Keratinocyte (primary cell): ENCODE results near the gene ERF. TPM values are rescaled to one million over a fixed set of nuclear protein-coding genes. Genes with fewer than 3 reads are reported as not detected.

Experiments
- DNase-seq: peaks from one replicate; pipeline ENCODE4 v3.0.0-alpha.2; 2011; ENCODE audit warnings: low read depth, missing footprints, low spot score
- FAIRE-seq: peaks from 2 replicates; lab custom pipeline; 2011; peaks lifted over from hg19 to GRCh38; lab: Jason Lieb, UNC
- H2AFZ ChIP-seq: 2 replicates; pipeline ENCODE4 v1.6.0; 2012; ENCODE audit warnings: low read length, control low read depth, inconsistent platforms; ENCODE audit not compliant: control insufficient read depth
- H3K27ac ChIP-seq: 2 replicates; pipeline ENCODE4 v1.5.1; 2011; ENCODE audit warnings: low read length; ENCODE audit not compliant: control insufficient read depth, insufficient read depth
- H3K27me3 ChIP-seq: 3 replicates; pipeline ENCODE4 v1.6.0; 2011; ENCODE audit warnings: low read length; ENCODE audit not compliant: control insufficient read depth, insufficient read depth; ENCODE audit errors: extremely low read depth
- H3K36me3 ChIP-seq, 2 experiments: 2 replicates in 1 of 2; 3 replicates in 1 of 2; pipeline ENCODE4 v1.5.1; 2011; ENCODE audit warnings: low read length in 2 of 2, mild to moderate bottlenecking in 1 of 2; ENCODE audit not compliant: control insufficient read depth in 2 of 2, insufficient read depth in 2 of 2; ENCODE audit errors: extremely low read depth in 1 of 2
- H3K4me1 ChIP-seq: 3 replicates; pipeline ENCODE4 v1.5.1; 2011; ENCODE audit warnings: low read length; ENCODE audit not compliant: control insufficient read depth, insufficient read depth; ENCODE audit errors: extremely low read depth
- H3K4me2 ChIP-seq: 3 replicates; pipeline ENCODE4 v1.6.0; 2011; ENCODE audit warnings: low read depth, low read length; ENCODE audit not compliant: control insufficient read depth, insufficient read depth; ENCODE audit errors: extremely low read depth
- H3K4me3 ChIP-seq, 3 experiments: fragments of 200-600 bp in 1 of 3; sonication (generic) in 1 of 3; 2 replicates in 2 of 3; 3 replicates in 1 of 3; pipeline ENCODE4 v1.5.1; 2011 to 2016; ENCODE audit warnings: low read length in 3 of 3, mild to moderate bottlenecking in 3 of 3, control low read depth in 2 of 3, inconsistent platforms in 1 of 3, low read depth in 1 of 3, mixed read lengths in 1 of 3, mixed run types in 1 of 3, moderate library complexity in 1 of 3; ENCODE audit not compliant: control insufficient read depth in 2 of 3, insufficient read depth in 2 of 3; ENCODE audit errors: extremely low read depth in 1 of 3
- H3K79me2 ChIP-seq: 2 replicates; pipeline ENCODE4 v1.6.0; 2012; ENCODE audit warnings: low read length; ENCODE audit not compliant: control insufficient read depth, insufficient read depth
- H3K9ac ChIP-seq: 3 replicates; pipeline ENCODE4 v1.6.0; 2011; ENCODE audit warnings: low read length; ENCODE audit not compliant: control insufficient read depth, insufficient read depth; ENCODE audit errors: extremely low read depth
- H3K9me1 ChIP-seq: 3 replicates; pipeline ENCODE4 v1.6.0; 2011; ENCODE audit warnings: low read length; ENCODE audit not compliant: control insufficient read depth, insufficient read depth; ENCODE audit errors: extremely low read depth
- H3K9me3 ChIP-seq: 2 replicates; pipeline ENCODE4 v1.5.1; 2012; ENCODE audit warnings: low read depth, low read length; ENCODE audit not compliant: control insufficient read depth
- H4K20me1 ChIP-seq: 3 replicates; pipeline ENCODE4 v1.6.0; 2011; ENCODE audit warnings: low read length; ENCODE audit not compliant: control insufficient read depth, insufficient read depth; ENCODE audit errors: extremely low read depth
- EZH2 ChIP-seq: IDR thresholded peaks from one replicate; pipeline ENCODE4 v1.6.1; 2012; ENCODE audit warnings: inconsistent platforms, mild to moderate bottlenecking, low read length, moderate library complexity
- dilution Hi-C: fragments of 300-500 bp; cut with MboI; formaldehyde crosslinking; loops from one replicate; pipeline ENCODE4 v1.7.0; 2020; ENCODE audit warnings: low sequenced_read_pairs; ENCODE audit not compliant: extremely low pct_ligation_motif_present
- polyA plus RNA-seq, 5 experiments: library from polyadenylated mRNA; depleted of rRNA in 3 of 5; stranded (reverse) in 3 of 5; stranded (forward) in 1 of 5; unstranded in 1 of 5; fragments of >200 nt; gene quantifications; 1 replicate in 1 of 5; 2 replicates in 3 of 5; 3 replicates in 1 of 5; pipeline versions ENCODE4 v1.2.1 to v1.2.3, GENCODE V29; 2011 to 2012; ENCODE audit warnings: missing spikeins in 2 of 5, low read depth in 1 of 5, low replicate concordance in 1 of 5
- TF ChIP-seq, protein P1 (sequence below), 3 experiments: IDR thresholded peaks in 1 of 3; conservative IDR thresholded peaks in 1 of 3; optimal IDR thresholded peaks in 1 of 3; 2 replicates in 2 of 3; 3 replicates in 1 of 3; pipeline versions ENCODE3 to v1.5.1; 2011; ENCODE audit warnings: low read length in 3 of 3, mild to moderate bottlenecking in 3 of 3, moderate library complexity in 2 of 3, control low read depth in 1 of 3, inconsistent platforms in 1 of 3; ENCODE audit not compliant: insufficient read depth in 2 of 3; ENCODE audit errors: extremely low read depth in 1 of 3

Gene ERF
- polyA plus RNA-seq, 1 donor (not counting 4 experiments of a cell fraction or from before 2014, with no cell fraction given) = 83.5 TPM

- Histone ChIP-seq H3K79me2 (peaks cover 21% of the 10 kb centered on the region), H3K27ac (no peak overlapping the region), H4K20me1 (no peaks in the 10 kb centered on the region), H3K4me1 (peaks cover 38% of the 10 kb centered on the region), H3K9me3 (no peaks in the 10 kb centered on the region), H2AFZ (no peak overlapping the region), H3K36me3 (peaks cover 20 to 29% of the 10 kb centered on the region in 2 experiments), H3K9ac (no peak overlapping the region), H3K4me2 (peak overlapping the region; percentile 28), H3K4me3 (no peak overlapping the region), H3K27me3 (no peaks in the 10 kb centered on the region), H3K9me1 (no peaks in the 10 kb centered on the region)
- TF ChIP-seq EZH2 = no peak
- TF ChIP-seq, protein P1, sequence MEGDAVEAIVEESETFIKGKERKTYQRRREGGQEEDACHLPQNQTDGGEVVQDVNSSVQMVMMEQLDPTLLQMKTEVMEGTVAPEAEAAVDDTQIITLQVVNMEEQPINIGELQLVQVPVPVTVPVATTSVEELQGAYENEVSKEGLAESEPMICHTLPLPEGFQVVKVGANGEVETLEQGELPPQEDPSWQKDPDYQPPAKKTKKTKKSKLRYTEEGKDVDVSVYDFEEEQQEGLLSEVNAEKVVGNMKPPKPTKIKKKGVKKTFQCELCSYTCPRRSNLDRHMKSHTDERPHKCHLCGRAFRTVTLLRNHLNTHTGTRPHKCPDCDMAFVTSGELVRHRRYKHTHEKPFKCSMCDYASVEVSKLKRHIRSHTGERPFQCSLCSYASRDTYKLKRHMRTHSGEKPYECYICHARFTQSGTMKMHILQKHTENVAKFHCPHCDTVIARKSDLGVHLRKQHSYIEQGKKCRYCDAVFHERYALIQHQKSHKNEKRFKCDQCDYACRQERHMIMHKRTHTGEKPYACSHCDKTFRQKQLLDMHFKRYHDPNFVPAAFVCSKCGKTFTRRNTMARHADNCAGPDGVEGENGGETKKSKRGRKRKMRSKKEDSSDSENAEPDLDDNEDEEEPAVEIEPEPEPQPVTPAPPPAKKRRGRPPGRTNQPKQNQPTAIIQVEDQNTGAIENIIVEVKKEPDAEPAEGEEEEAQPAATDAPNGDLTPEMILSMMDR (optimal IDR thresholded peaks at IDR 0.05 in 1 of 3, IDR thresholded peaks at IDR 0.05 in 1 of 3, conservative IDR thresholded peaks at IDR 0.05 in 1 of 3; ENCODE audit: extremely low read depth in 1 of 3, insufficient read depth in 2 of 3, low read length in 3 of 3) = no peak
- no peak for DNase-seq
- FAIRE-seq = no peak
- dilution Hi-C loops = no loop called here
Observed at GRCh38 chr19:42285541-42285941, 30.6 kb upstream of the ERF start.

DNA sequence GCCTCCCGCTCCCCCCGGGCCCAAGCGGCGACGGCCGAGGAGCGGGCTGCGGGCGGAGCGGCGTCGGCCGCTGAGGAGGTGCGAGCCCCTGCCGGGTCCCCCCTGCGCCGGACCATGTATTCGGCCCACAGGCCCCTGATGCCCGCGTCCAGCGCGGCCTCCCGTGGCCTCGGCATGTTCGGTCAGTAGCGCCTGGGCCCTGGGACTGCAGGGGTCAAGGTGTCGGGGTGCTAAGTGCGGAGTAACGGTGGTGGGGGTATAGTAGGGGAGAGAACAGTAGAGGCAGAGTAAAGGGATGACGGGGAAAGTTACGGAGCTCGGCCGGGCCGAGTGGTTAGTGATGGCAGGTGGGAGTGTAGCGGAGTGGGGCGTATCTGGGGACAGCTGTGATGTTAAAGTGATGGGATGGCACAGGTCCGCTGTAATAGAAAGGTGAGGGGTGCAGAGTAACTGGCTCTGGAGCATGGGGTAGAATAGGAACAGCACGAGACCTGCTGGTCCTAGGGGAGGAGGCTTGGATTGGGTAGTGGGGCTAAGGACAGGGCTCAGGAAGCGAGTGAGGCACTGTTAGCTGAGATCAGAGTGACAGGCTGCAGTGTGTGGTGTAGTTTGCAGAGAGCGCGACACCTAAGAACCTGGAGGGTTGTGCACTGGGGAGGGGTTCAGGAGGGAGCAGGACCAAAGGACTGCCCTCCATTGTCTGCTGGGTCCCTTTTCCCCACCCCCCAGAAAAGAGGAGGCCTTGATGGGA is 29.8 kb upstream of the ERF start:
- no peak for DNase-seq
- Histone ChIP-seq H3K9me3 (no peaks in the 10 kb centered on the region), H3K4me1 (peaks cover 39% of the 10 kb centered on the region), H3K9me1 (no peaks in the 10 kb centered on the region), H4K20me1 (no peaks in the 10 kb centered on the region), H2AFZ (no peak overlapping the region), H3K9ac (peak overlapping the region; percentile 63), H3K27ac (no peak overlapping the region), H3K79me2 (peaks cover 21% of the 10 kb centered on the region), H3K4me3 (peak overlapping the region; percentile 50 to 67 (median 58)), H3K36me3 (peaks cover 15 to 22% of the 10 kb centered on the region in 2 experiments), H3K4me2 (peak overlapping the region; percentile 28), H3K27me3 (no peaks in the 10 kb centered on the region)
- dilution Hi-C loops = no loop called here
- peak; percentile 71 for FAIRE-seq
- TF ChIP-seq EZH2 = no peak
- TF ChIP-seq, protein P1 (optimal IDR thresholded peaks at IDR 0.05 in 1 of 3, IDR thresholded peaks at IDR 0.05 in 1 of 3, conservative IDR thresholded peaks at IDR 0.05 in 1 of 3; ENCODE audit: extremely low read depth in 1 of 3, insufficient read depth in 2 of 3, low read length in 3 of 3) = no peak
